Activated CD8-positive, alpha-beta memory T cell treated with anti-CD3 and anti-CD28 coated beads, Interleukin-2, amount 50 U/mL, for 24 hours (primary cell): ENCODE data around the gene ACOX3.
"Not testable (repeated sequence)": the region's sequence is repeated elsewhere in the genome, so short reads cannot be mapped to it uniquely, and the experiment has no call there.

Experiments used
- DNase-seq: peaks from one replicate; pipeline ENCODE4 v3.0.0-alpha.2; 2020; ENCODE audit errors: extremely low read depth

Gene ACOX3

GRCh38 chr4:8434251-8435073 lies 6.1 kb downstream of the ACOX3 start:
- DNase-seq, result no peak

GRCh38 chr4:8433136-8433535 lies 7.4 kb downstream of the ACOX3 start:
- DNase-seq, result no peak

GRCh38 chr4:8431553-8431952 lies 9.0 kb downstream of the ACOX3 start:
- DNase-seq, result no peak

- DNase-seq, result peak; percentile 72
Measured at GRCh38 chr4:8428288-8429097, 12.0 kb downstream of the ACOX3 start.

GRCh38 chr4:8427761-8428287 lies 12.7 kb downstream of the ACOX3 start:
- no peak for DNase-seq

- no peak for DNase-seq
Measured at GRCh38 chr4:8427262-8427661, 13.3 kb downstream of the ACOX3 start.

- DNase-seq, result no peak
Measured at GRCh38 chr4:8422786-8423185, 17.7 kb downstream of the ACOX3 start.

- no peak for DNase-seq
Measured at GRCh38 chr4:8422327-8422726, 18.2 kb downstream of the ACOX3 start.

- DNase-seq, result not testable (repeated sequence)
Measured at GRCh38 chr4:8420151-8420550, 20.4 kb downstream of the ACOX3 start.

GRCh38 chr4:8419222-8420041 lies 21.1 kb downstream of the ACOX3 start:
- DNase-seq, result peak; percentile 37

GRCh38 chr4:8417071-8417614 lies 23.4 kb downstream of the ACOX3 start:
- no peak for DNase-seq

GRCh38 chr4:8414377-8414776 lies 26.1 kb downstream of the ACOX3 start:
- DNase-seq, result no peak

GRCh38 chr4:8412288-8412687 lies 28.2 kb downstream of the ACOX3 start:
- DNase-seq, result no peak

GRCh38 chr4:8411351-8412180 lies 29.0 kb downstream of the ACOX3 start:
- no peak for DNase-seq

GRCh38 chr4:8410641-8411271 lies 29.8 kb downstream of the ACOX3 start:
- no peak for DNase-seq

GRCh38 chr4:8410066-8410625 lies 30.4 kb downstream of the ACOX3 start:
- no peak for DNase-seq

- no peak for DNase-seq
Measured at GRCh38 chr4:8409264-8410065, 31.1 kb downstream of the ACOX3 start.

- DNase-seq, result no peak
Measured at GRCh38 chr4:8407756-8408155, 32.8 kb downstream of the ACOX3 start.

GRCh38 chr4:8407316-8407715 lies 33.2 kb downstream of the ACOX3 start:
- DNase-seq, result no peak
